Measurements from ENCODE around the gene TTC32. TPM values are rescaled to one million over a fixed set of nuclear protein-coding genes. Genes with fewer than 3 reads are reported as not detected.

The TTC32 gene
- total and polyA plus RNA-seq, 2 donors (not counting 3 experiments of a cell fraction or from before 2014, with no cell fraction given): 8.8 to 9.4 TPM

- ChIA-PET POLR2A (no interaction called here), CTCF (interaction anchor here (0.8 to 4.1 kb wide), 4 partner anchors 495 to 1428 kb away, joined by 3 to 50 read pairs (median 12); no protein-coding TSS in a partner anchor)
- intact Hi-C loops (cut with micrococcal nuclease) (no loop called here), dilution Hi-C loops (cut with MboI; ENCODE audit: extremely low pct_ligation_motif_present, low sequenced_read_pairs) (no loop called here)
- Histone ChIP-seq H4K20me1 (replicated peaks; ENCODE audit: control insufficient read depth, extremely low read depth, insufficient read depth, low read length) (no peaks in the 10 kb centered on the region), H3K4me1 (ENCODE audit: control insufficient read depth, extremely low read depth, insufficient read depth, low read length) (peaks cover 5% of the 10 kb centered on the region), H3K36me3 (ENCODE audit: control insufficient read depth in 2 of 2, extremely low read depth in 1 of 2, insufficient read depth in 2 of 2, low read length in 2 of 2) (no peaks in the 10 kb centered on the region), H3K27me3 (ENCODE audit: control insufficient read depth in 2 of 2, insufficient read depth in 2 of 2, low read length in 2 of 2) (no peaks in the 10 kb centered on the region), H3K27ac (ENCODE audit: insufficient read depth, low read depth, low read length) (no peak overlapping the region), H3K9me1 (replicated peaks; ENCODE audit: control insufficient read depth, extremely low read depth, insufficient read depth, low read length) (no peaks in the 10 kb centered on the region), H3K79me2 (ENCODE audit: control insufficient read depth, insufficient read depth, low read length) (no peaks in the 10 kb centered on the region), H2AFZ (ENCODE audit: low read depth, low read length) (no peak overlapping the region), H3K4me3 (replicated peaks in 1 of 3; ENCODE audit: insufficient read depth in 1 of 3, low read depth in 1 of 3, low read length in 3 of 3) (no peak overlapping the region), H3K4me2 (ENCODE audit: insufficient read depth, low read length) (no peak overlapping the region), H3K9ac (replicated peaks; ENCODE audit: extremely low read depth, insufficient read depth, low read length) (no peak overlapping the region), H3K9me3 (replicated peaks; ENCODE audit: control insufficient read depth, insufficient read depth, low read length) (no peaks in the 10 kb centered on the region)
- no peak for FAIRE-seq
- no TSS peak for BruUV-seq (replicated peaks)
- no peak for TF ChIP-seq POLR2A (IDR thresholded peaks at IDR 0.05; ENCODE audit: low read depth, low read length)
- no peak for TF ChIP-seq JUN (IDR thresholded peaks at IDR 0.05; ENCODE audit: borderline replicate concordance, insufficient read depth, insufficient read length, low read depth)
- no peak for TF ChIP-seq FOS (IDR thresholded peaks at IDR 0.05; ENCODE audit: borderline replicate concordance, insufficient read depth, low read length)
- no peak for TF ChIP-seq MYC (IDR thresholded peaks at IDR 0.05; ENCODE audit: low read depth, low read length)
- no peak for TF ChIP-seq POLR2AphosphoS5 (IDR thresholded peaks at IDR 0.05; ENCODE audit: insufficient read depth, low read depth, low read length)
- TF ChIP-seq CTCF (IDR thresholded peaks at IDR 0.05; ENCODE audit: extremely low read depth in 1 of 2, insufficient read depth in 1 of 2, low read depth in 1 of 2, low read length in 2 of 2): no peak
- TF ChIP-seq EZH2 (IDR thresholded peaks at IDR 0.05; ENCODE audit: borderline replicate concordance, low read depth, low read length, severe bottlenecking): no peak
- TF ChIP-seq GATA2 (IDR thresholded peaks at IDR 0.05; ENCODE audit: insufficient read depth, insufficient read length, low read depth, low read length): no peak
- TF ChIP-seq MAX (IDR thresholded peaks at IDR 0.05; ENCODE audit: insufficient read depth, insufficient read length): no peak
- DNase-seq (ENCODE audit: low read depth, low spot score): no peak
Measured at GRCh38 chr2:19864381-19864780, 37.4 kb downstream of the TTC32 start.

Data from endothelial cell of umbilical vein (primary cell).